ENCODE data around the gene SEPTIN6. TPM values are rescaled to one million over a fixed set of nuclear protein-coding genes. Genes with fewer than 3 reads are reported as not detected.

SEPTIN6 gene
- total and polyA plus RNA-seq, 2 donors (not counting 1 experiment from before 2014, with no cell fraction given): 5.6 to 12.8 TPM

- Histone ChIP-seq H3K4me1 (ENCODE audit: control insufficient read depth, extremely low read depth, insufficient read depth, low read length) (peaks cover 2% of the 10 kb centered on the region), H2AFZ (ENCODE audit: low read length) (no peak overlapping the region), H3K27me3 (ENCODE audit: control insufficient read depth, insufficient read depth, low read length) (no peaks in the 10 kb centered on the region), H3K4me2 (ENCODE audit: extremely low read depth, insufficient read depth, low read length) (no peak overlapping the region), H4K20me1 (ENCODE audit: control insufficient read depth, extremely low read depth, insufficient read depth, low read length) (no peaks in the 10 kb centered on the region), H3K4me3 (replicated peaks in 1 of 4; ENCODE audit: control extremely low read depth in 1 of 4, insufficient read depth in 1 of 4, low read depth in 3 of 4, low read length in 4 of 4) (no peak overlapping the region), H3K9me3 (ENCODE audit: control insufficient read depth, insufficient read depth, low read depth, low read length) (no peaks in the 10 kb centered on the region), H3K36me3 (ENCODE audit: control insufficient read depth, insufficient read depth, low read length) (no peaks in the 10 kb centered on the region), H3K27ac (ENCODE audit: insufficient read depth, low read length) (no peak overlapping the region), H3K9ac (ENCODE audit: insufficient read depth, low read length) (no peak overlapping the region), H3K79me2 (ENCODE audit: control insufficient read depth, insufficient read depth, low read length) (no peaks in the 10 kb centered on the region)
- peak; percentile 50 to 68 for DNase-seq (ENCODE audit: low read depth in 2 of 2)
- no peak for TF ChIP-seq EZH2 (IDR thresholded peaks at IDR 0.05; ENCODE audit: low read length, missing control alignments)
- TF ChIP-seq, protein P1, sequence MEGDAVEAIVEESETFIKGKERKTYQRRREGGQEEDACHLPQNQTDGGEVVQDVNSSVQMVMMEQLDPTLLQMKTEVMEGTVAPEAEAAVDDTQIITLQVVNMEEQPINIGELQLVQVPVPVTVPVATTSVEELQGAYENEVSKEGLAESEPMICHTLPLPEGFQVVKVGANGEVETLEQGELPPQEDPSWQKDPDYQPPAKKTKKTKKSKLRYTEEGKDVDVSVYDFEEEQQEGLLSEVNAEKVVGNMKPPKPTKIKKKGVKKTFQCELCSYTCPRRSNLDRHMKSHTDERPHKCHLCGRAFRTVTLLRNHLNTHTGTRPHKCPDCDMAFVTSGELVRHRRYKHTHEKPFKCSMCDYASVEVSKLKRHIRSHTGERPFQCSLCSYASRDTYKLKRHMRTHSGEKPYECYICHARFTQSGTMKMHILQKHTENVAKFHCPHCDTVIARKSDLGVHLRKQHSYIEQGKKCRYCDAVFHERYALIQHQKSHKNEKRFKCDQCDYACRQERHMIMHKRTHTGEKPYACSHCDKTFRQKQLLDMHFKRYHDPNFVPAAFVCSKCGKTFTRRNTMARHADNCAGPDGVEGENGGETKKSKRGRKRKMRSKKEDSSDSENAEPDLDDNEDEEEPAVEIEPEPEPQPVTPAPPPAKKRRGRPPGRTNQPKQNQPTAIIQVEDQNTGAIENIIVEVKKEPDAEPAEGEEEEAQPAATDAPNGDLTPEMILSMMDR (conservative IDR thresholded peaks at IDR 0.05 in 1 of 2, IDR thresholded peaks at IDR 0.05 in 1 of 2; ENCODE audit: low read depth in 1 of 2, low read length in 2 of 2): peak in 1 of 2 donors; percentile 20
Observed at GRCh38 chrX:119654112-119654531, 38.8 kb downstream of the SEPTIN6 start.

- Histone ChIP-seq H2AFZ (ENCODE audit: low read length) (no peak overlapping the region), H3K4me3 (replicated peaks in 1 of 4; ENCODE audit: control extremely low read depth in 1 of 4, insufficient read depth in 1 of 4, low read depth in 3 of 4, low read length in 4 of 4) (no peak overlapping the region), H4K20me1 (ENCODE audit: control insufficient read depth, extremely low read depth, insufficient read depth, low read length) (no peaks in the 10 kb centered on the region), H3K9ac (ENCODE audit: insufficient read depth, low read length) (no peak overlapping the region), H3K9me3 (ENCODE audit: control insufficient read depth, insufficient read depth, low read depth, low read length) (no peaks in the 10 kb centered on the region), H3K27ac (ENCODE audit: insufficient read depth, low read length) (no peak overlapping the region), H3K4me1 (ENCODE audit: control insufficient read depth, extremely low read depth, insufficient read depth, low read length) (no peaks in the 10 kb centered on the region), H3K36me3 (ENCODE audit: control insufficient read depth, insufficient read depth, low read length) (no peaks in the 10 kb centered on the region), H3K27me3 (ENCODE audit: control insufficient read depth, insufficient read depth, low read length) (no peaks in the 10 kb centered on the region), H3K79me2 (ENCODE audit: control insufficient read depth, insufficient read depth, low read length) (no peaks in the 10 kb centered on the region), H3K4me2 (ENCODE audit: extremely low read depth, insufficient read depth, low read length) (no peak overlapping the region)
- DNase-seq (ENCODE audit: low read depth in 2 of 2): no peak
- TF ChIP-seq, protein P1 (conservative IDR thresholded peaks at IDR 0.05 in 1 of 2, IDR thresholded peaks at IDR 0.05 in 1 of 2; ENCODE audit: low read depth in 1 of 2, low read length in 2 of 2): no peak
- no peak for TF ChIP-seq EZH2 (IDR thresholded peaks at IDR 0.05; ENCODE audit: low read length, missing control alignments)
Observed at GRCh38 chrX:119648421-119648775, 44.6 kb downstream of the SEPTIN6 start.

- no peaks in the 10 kb centered on the region for H3K79me2 ChIP-seq (ENCODE audit: control insufficient read depth, insufficient read depth, low read length)
- no peak overlapping the region for H2AFZ ChIP-seq (ENCODE audit: low read length)
- no peak overlapping the region for H3K27ac ChIP-seq (ENCODE audit: insufficient read depth, low read length)
- H4K20me1 ChIP-seq (ENCODE audit: control insufficient read depth, extremely low read depth, insufficient read depth, low read length): no peaks in the 10 kb centered on the region
- no peak overlapping the region for H3K9ac ChIP-seq (ENCODE audit: insufficient read depth, low read length)
- H3K4me2 ChIP-seq (ENCODE audit: extremely low read depth, insufficient read depth, low read length): no peak overlapping the region
- H3K36me3 ChIP-seq (ENCODE audit: control insufficient read depth, insufficient read depth, low read length): no peaks in the 10 kb centered on the region
- H3K4me3 ChIP-seq (replicated peaks in 1 of 4; ENCODE audit: control extremely low read depth in 1 of 4, insufficient read depth in 1 of 4, low read depth in 3 of 4, low read length in 4 of 4): no peak overlapping the region
- no peak for DNase-seq (ENCODE audit: low read depth in 2 of 2)
- TF ChIP-seq, protein P1 (conservative IDR thresholded peaks at IDR 0.05 in 1 of 2, IDR thresholded peaks at IDR 0.05 in 1 of 2; ENCODE audit: low read depth in 1 of 2, low read length in 2 of 2): no peak
- no peak for TF ChIP-seq EZH2 (IDR thresholded peaks at IDR 0.05; ENCODE audit: low read length, missing control alignments)
- no peaks in the 10 kb centered on the region for H3K4me1 ChIP-seq (ENCODE audit: control insufficient read depth, extremely low read depth, insufficient read depth, low read length)
- no peaks in the 10 kb centered on the region for H3K27me3 ChIP-seq (ENCODE audit: control insufficient read depth, insufficient read depth, low read length)
- no peaks in the 10 kb centered on the region for H3K9me3 ChIP-seq (ENCODE audit: control insufficient read depth, insufficient read depth, low read depth, low read length)
Observed at GRCh38 chrX:119647552-119648420, 45.2 kb downstream of the SEPTIN6 start.
